A549 (cell line): ENCODE measurements around the gene DOCK11. TPM values are rescaled to one million over a fixed set of nuclear protein-coding genes. Genes with fewer than 3 reads are reported as not detected.
A peak's percentile ranks its signal among the peaks of the same experiment; 100 is the strongest.

ENCODE experiments used
- ATAC-seq, 2 experiments: fragments of 200-7000 bp in 1 of 2; fragments of >200 bp in 1 of 2; cut with Nextera tagmentation in 1 of 2; cut with Tn5 transposase in 1 of 2; 3 replicates each; pipeline versions ENCODE4 v1.8.0 to v1.9.1; 2018 to 2020; ENCODE audit warnings: mild to moderate bottlenecking in 1 of 2, moderate library complexity in 1 of 2
- CTCF ChIA-PET: fragments of 300-600 bp; sonication (Branson Sonifier 250); formaldehyde crosslinking; extraction: SDS; loops from one replicate; lab custom pipeline; 2021; ENCODE audit warnings: antibody characterized with exemption, inconsistent platforms; lab: Yijun Ruan, JAX
- POLR2A ChIA-PET: fragments of 350-600 bp; formaldehyde crosslinking; extraction: SDS; loops from one replicate; lab custom pipeline; 2021; ENCODE audit warnings: antibody characterized with exemption, inconsistent platforms; lab: Yijun Ruan, JAX
- DNase-seq, 2 experiments: peaks; one replicate each; pipeline versions ENCODE4 v3.0.0 to v3.0.0-alpha.2; 2011 to 2016; ENCODE audit warnings: low read depth in 1 of 2, low spot score in 1 of 2
- FAIRE-seq: peaks from 2 replicates; lab custom pipeline; 2011; peaks lifted over from hg19 to GRCh38; lab: Jason Lieb, UNC
- H3K27ac ChIP-seq, 2 experiments: fragments of >200 bp; sonication (Bioruptor Twin); formaldehyde crosslinking; 3 replicates each; pipeline ENCODE4 v1.5.1; 2016 to 2017
- H3K4me1 ChIP-seq: fragments of >200 bp; sonication (Bioruptor Twin); formaldehyde crosslinking; 3 replicates; pipeline ENCODE4 v1.6.1; 2016
- H3K4me2 ChIP-seq: fragments of >200 bp; sonication (Bioruptor Twin); formaldehyde crosslinking; 3 replicates; pipeline ENCODE4 v1.6.1; 2016
- H3K4me3 ChIP-seq: fragments of >200 bp; sonication (Bioruptor Twin); formaldehyde crosslinking; 3 replicates; pipeline ENCODE4 v1.5.1; 2016
- H3K9me3 ChIP-seq: fragments of >200 bp; sonication (Bioruptor Twin); formaldehyde crosslinking; 3 replicates; pipeline ENCODE4 v1.6.1; 2016
- BCL3 ChIP-seq: fragments of >200 bp; sonication (Bioruptor Twin); formaldehyde crosslinking; IDR thresholded peaks from 3 replicates; pipeline ENCODE4 v1.6.1; 2016
- CBX2 ChIP-seq: fragments of 200-600 bp; sonication (generic); IDR thresholded peaks from 2 replicates; pipeline ENCODE4 v1.6.1; 2016; ENCODE audit warnings: low read depth, mild to moderate bottlenecking, borderline replicate concordance
- CEBPB ChIP-seq, 2 experiments: fragments of >200 bp in 1 of 2; sonication (Bioruptor Twin) in 1 of 2; formaldehyde crosslinking in 1 of 2; IDR thresholded peaks; 2 replicates each; pipeline ENCODE4 v1.6.1; 2012 to 2016
- FOSL2 ChIP-seq, 2 experiments: fragments of 450-650 bp in 1 of 2; fragments of >200 bp in 1 of 2; sonication (Bioruptor Twin) in 1 of 2; formaldehyde crosslinking; IDR thresholded peaks; 2 replicates each; pipeline versions ENCODE4 v1.5.0 to v1.6.1; 2016 to 2020; ENCODE audit warnings: mild to moderate bottlenecking in 1 of 2, moderate library complexity in 1 of 2
- GATA3 ChIP-seq: IDR thresholded peaks from 2 replicates; pipeline ENCODE4 v1.6.1; 2012; ENCODE audit warnings: borderline replicate concordance
- HDAC2 ChIP-seq: fragments of 200-600 bp; sonication (generic); IDR thresholded peaks from 2 replicates; pipeline ENCODE4 v1.6.1; 2016
- HEYL ChIP-seq: fragments of 250-450 bp; sonication (Bioruptor Pico); IDR thresholded peaks from 2 replicates; pipeline ENCODE4 v1.8.0; 2021; ENCODE audit warnings: mild to moderate bottlenecking, moderate library complexity
- HOXA7 ChIP-seq: fragments of 250-450 bp; sonication (Bioruptor Pico); IDR thresholded peaks from 2 replicates; pipeline ENCODE4 v1.5.0; 2020; ENCODE audit warnings: mild to moderate bottlenecking, moderate library complexity
- HOXB13 ChIP-seq: fragments of 250-450 bp; sonication (Bioruptor Pico); IDR thresholded peaks from 2 replicates; pipeline ENCODE4 v1.5.0; 2020; ENCODE audit warnings: low read depth, mild to moderate bottlenecking, moderate library complexity
- JUNB ChIP-seq: fragments of >200 bp; sonication (Bioruptor Twin); formaldehyde crosslinking; IDR thresholded peaks from 2 replicates; pipeline ENCODE4 v1.6.1; 2016
- KDM1A ChIP-seq: fragments of 200-600 bp; sonication (generic); IDR thresholded peaks from 2 replicates; pipeline ENCODE4 v1.6.1; 2016; ENCODE audit warnings: low read depth, mild to moderate bottlenecking
- KDM5A ChIP-seq: fragments of 200-600 bp; sonication (generic); IDR thresholded peaks from 2 replicates; pipeline ENCODE4 v1.6.1; 2016; ENCODE audit warnings: antibody characterized with exemption, mild to moderate bottlenecking
- MAFK ChIP-seq: fragments of 450-650 bp; IDR thresholded peaks from 2 replicates; pipeline ENCODE4 v1.6.1; 2014; ENCODE audit not compliant: partially characterized antibody
- POLR2AphosphoS2 ChIP-seq: conservative IDR thresholded peaks from 2 replicates; pipeline ENCODE4 v1.6.1; 2012; ENCODE audit warnings: low read length, improper control_type of control experiment, inconsistent platforms
- RAD21 ChIP-seq, 2 experiments: fragments of >200 bp in 1 of 2; sonication (Bioruptor Twin) in 1 of 2; formaldehyde crosslinking in 1 of 2; IDR thresholded peaks in 1 of 2; conservative IDR thresholded peaks in 1 of 2; 2 replicates in 1 of 2; 3 replicates in 1 of 2; pipeline ENCODE4 v1.6.1; 2012 to 2018; ENCODE audit warnings: inconsistent platforms in 1 of 2
- REST ChIP-seq: fragments of 200-600 bp; sonication (generic); IDR thresholded peaks from 2 replicates; pipeline ENCODE4 v1.6.1; 2016; ENCODE audit warnings: antibody characterized with exemption, mild to moderate bottlenecking, moderate library complexity
- RFX5 ChIP-seq: fragments of 450-650 bp; IDR thresholded peaks from 2 replicates; pipeline ENCODE4 v1.7.1; 2014; ENCODE audit warnings: antibody characterized with exemption, mild to moderate bottlenecking, moderate library complexity
- RNF2 ChIP-seq: fragments of 200-600 bp; sonication (generic); IDR thresholded peaks from 2 replicates; pipeline ENCODE4 v1.6.1; 2016; ENCODE audit warnings: low read depth, mild to moderate bottlenecking, antibody characterized with exemption, moderate library complexity, borderline replicate concordance
- SMC3 ChIP-seq: fragments of >200 bp; sonication (Bioruptor Twin); formaldehyde crosslinking; IDR thresholded peaks from 3 replicates; pipeline ENCODE4 v1.6.1; 2018; ENCODE audit warnings: inconsistent platforms
- SREBF2 ChIP-seq: fragments of 450-650 bp; IDR thresholded peaks from 2 replicates; pipeline ENCODE4 v1.6.1; 2014; ENCODE audit warnings: mild to moderate bottlenecking, moderate library complexity
- TP53 ChIP-seq: fragments of 250-450 bp; sonication (Bioruptor Pico); IDR thresholded peaks from 2 replicates; pipeline ENCODE4 v1.5.0; 2021; ENCODE audit warnings: mild to moderate bottlenecking, moderate library complexity
- WGBS: methylation state at CpG from one replicate; pipeline ENCODE4 v1.1.6; 2017; ENCODE audit errors: missing lambda C conversion rate; 5-methylcytosine and 5-hydroxymethylcytosine counted together
- polyA plus RNA-seq, 4 experiments: library from polyadenylated mRNA; depleted of rRNA in 3 of 4; stranded (reverse); fragments of >200 nt; fragmentation: RNase III in 1 of 4; extraction: RNeasy Plus Mini Kit Qiagen cat#74134 plus additional on column Dnase treatment in 1 of 4; gene quantifications; 2 replicates in 3 of 4; 3 replicates in 1 of 4; pipeline ENCODE4 v1.2.3, GENCODE V29; 2011 to 2017
- TF ChIP-seq, protein P1 (sequence below): fragments of >200 bp; sonication (Bioruptor Twin); formaldehyde crosslinking; IDR thresholded peaks from 2 replicates; pipeline ENCODE4 v1.6.1; 2016
- TF ChIP-seq, protein P2 (sequence below): fragments of >200 bp; sonication (Bioruptor Twin); formaldehyde crosslinking; IDR thresholded peaks from 3 replicates; pipeline ENCODE4 v1.5.1; 2016

DOCK11 gene
- polyA plus RNA-seq, 2 of the 4 experiments (the other 2 are of a cell fraction), result 5.8 to 9.5 TPM

GRCh38 chrX:118660085-118660484 lies 164.5 kb downstream of the DOCK11 start:
- Histone ChIP-seq H3K27ac (no peak overlapping the region), H3K4me3 (no peak overlapping the region), H3K9me3 (no peaks in the 10 kb centered on the region), H3K4me1 (peaks cover 24% of the 10 kb centered on the region; the same call in 2 of the 3 replicates), H3K4me2 (no peak overlapping the region)
- ATAC-seq (no peak), FAIRE-seq (peak; percentile 95), DNase-seq (no peak)
- TF ChIP-seq HDAC2, result no peak
- CTCF ChIA-PET, result interaction anchor here (0.6 kb wide), 1 partner anchor 150 kb away, joined by 3 read pairs; no protein-coding TSS in a partner anchor
- 90% methylated on average over 2 of the region's 2 CpGs for WGBS
- POLR2A ChIA-PET, result no interaction called here

- TF ChIP-seq HOXA7 (CRISPR knock-in tag), result no peak
- TF ChIP-seq, protein P1, sequence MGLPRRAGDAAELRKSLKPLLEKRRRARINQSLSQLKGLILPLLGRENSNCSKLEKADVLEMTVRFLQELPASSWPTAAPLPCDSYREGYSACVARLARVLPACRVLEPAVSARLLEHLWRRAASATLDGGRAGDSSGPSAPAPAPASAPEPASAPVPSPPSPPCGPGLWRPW, result no peak
- TF ChIP-seq RNF2, result no peak
- no peak for TF ChIP-seq KDM1A
- no peak for TF ChIP-seq SREBF2
- no peak for TF ChIP-seq POLR2AphosphoS2
- Histone ChIP-seq H3K27ac (0 out of 6 replicates have a peak overlapping the region, but pooled peaks of 1 of the 2 experiments have one; percentile 37), H3K4me1 (peaks cover 33% of the 10 kb centered on the region), H3K4me2 (no peak overlapping the region), H3K4me3 (no peak overlapping the region), H3K9me3 (no peaks in the 10 kb centered on the region)
- peak; percentile 51 for FAIRE-seq
- no peak for DNase-seq
- CTCF ChIA-PET, result interaction anchor here (1.1 kb wide), 1 partner anchor 20 kb away, joined by 4 read pairs; no protein-coding TSS in a partner anchor
- POLR2A ChIA-PET, result no interaction called here
- no peak for ATAC-seq
Observed at GRCh38 chrX:118665204-118665603, 169.6 kb downstream of the DOCK11 start.

- ChIA-PET POLR2A (no interaction called here), CTCF (interaction anchor here (1.1 kb wide), 1 partner anchor 179 kb away, joined by 3 read pairs; no protein-coding TSS in a partner anchor)
- FAIRE-seq (peak; percentile 18), DNase-seq (peak; percentile 10 to 33), ATAC-seq (peak in 1 of 2 experiments; percentile 83; a peak in 3 of 6 replicates)
- H3K4me2 ChIP-seq, result peak overlapping the region; percentile 78
- TF ChIP-seq MAFK, result peak; percentile 35
- TF ChIP-seq JUNB, result 0 out of 2 replicates have a peak, but pooled peaks have one; percentile 21
- no peak for TF ChIP-seq HEYL
- TF ChIP-seq FOSL2 (IDR thresholded peaks at IDR 0.05), result no peak
- TF ChIP-seq FOSL2 (CRISPR knock-in tag; IDR thresholded peaks at IDR 0.05), result peak; percentile 63
- TF ChIP-seq RAD21 (conservative IDR thresholded peaks at IDR 0.05 in 1 of 2, IDR thresholded peaks at IDR 0.05 in 1 of 2), result peak in 1 of 2 experiments; percentile 9; a peak in 1 of 5 replicates
- no peak for TF ChIP-seq BCL3
- no peak for TF ChIP-seq RNF2
- peak in 1 of 2 experiments; percentile 48; a peak in 1 of 4 replicates for TF ChIP-seq CEBPB (IDR thresholded peaks at IDR 0.05)
- TF ChIP-seq GATA3, result peak; percentile 41; the same call in 1 of the 2 replicates
- peaks cover 33% of the 10 kb centered on the region for H3K4me1 ChIP-seq
- H3K9me3 ChIP-seq, result no peaks in the 10 kb centered on the region
- WGBS, result 7% methylated on average over 3 of the region's 3 CpGs
- peak overlapping the region; percentile 65 to 77; a peak in 5 of 6 replicates for H3K27ac ChIP-seq
- peak overlapping the region; percentile 19; the same call in 1 of the 3 replicates for H3K4me3 ChIP-seq
Observed at GRCh38 chrX:118666521-118666920, 170.9 kb downstream of the DOCK11 start.

DNA sequence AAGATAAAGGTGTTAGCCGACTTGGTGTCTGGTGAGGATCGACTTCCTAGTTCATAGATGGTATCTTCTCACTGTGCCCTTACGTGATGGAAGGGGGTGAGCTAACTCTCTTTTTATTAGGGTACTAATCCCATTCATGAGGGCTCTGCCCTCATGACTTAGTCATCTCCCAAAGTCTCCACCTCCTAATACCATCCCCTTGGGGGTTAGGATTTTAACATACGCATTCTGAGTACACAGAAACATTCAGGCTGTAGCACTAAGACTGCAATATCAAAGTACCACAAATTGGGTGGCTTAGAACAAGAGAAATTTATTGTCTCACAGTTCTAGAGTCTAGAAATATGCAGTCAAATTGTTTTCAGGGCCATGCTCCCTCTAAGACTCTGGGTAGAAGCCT lies 173.8 kb downstream of the DOCK11 start:
- CTCF ChIA-PET, result no interaction called here
- TF ChIP-seq CBX2, result no peak
- TF ChIP-seq SREBF2, result no peak
- no peak for TF ChIP-seq RFX5
- TF ChIP-seq SMC3, result no peak
- TF ChIP-seq, protein P2, sequence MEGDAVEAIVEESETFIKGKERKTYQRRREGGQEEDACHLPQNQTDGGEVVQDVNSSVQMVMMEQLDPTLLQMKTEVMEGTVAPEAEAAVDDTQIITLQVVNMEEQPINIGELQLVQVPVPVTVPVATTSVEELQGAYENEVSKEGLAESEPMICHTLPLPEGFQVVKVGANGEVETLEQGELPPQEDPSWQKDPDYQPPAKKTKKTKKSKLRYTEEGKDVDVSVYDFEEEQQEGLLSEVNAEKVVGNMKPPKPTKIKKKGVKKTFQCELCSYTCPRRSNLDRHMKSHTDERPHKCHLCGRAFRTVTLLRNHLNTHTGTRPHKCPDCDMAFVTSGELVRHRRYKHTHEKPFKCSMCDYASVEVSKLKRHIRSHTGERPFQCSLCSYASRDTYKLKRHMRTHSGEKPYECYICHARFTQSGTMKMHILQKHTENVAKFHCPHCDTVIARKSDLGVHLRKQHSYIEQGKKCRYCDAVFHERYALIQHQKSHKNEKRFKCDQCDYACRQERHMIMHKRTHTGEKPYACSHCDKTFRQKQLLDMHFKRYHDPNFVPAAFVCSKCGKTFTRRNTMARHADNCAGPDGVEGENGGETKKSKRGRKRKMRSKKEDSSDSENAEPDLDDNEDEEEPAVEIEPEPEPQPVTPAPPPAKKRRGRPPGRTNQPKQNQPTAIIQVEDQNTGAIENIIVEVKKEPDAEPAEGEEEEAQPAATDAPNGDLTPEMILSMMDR, result no peak
- no peak for TF ChIP-seq HOXB13 (CRISPR knock-in tag)
- no peak for TF ChIP-seq GATA3
- no peak for TF ChIP-seq FOSL2 (IDR thresholded peaks at IDR 0.05)
- TF ChIP-seq FOSL2 (CRISPR knock-in tag; IDR thresholded peaks at IDR 0.05), result no peak
- no peak for TF ChIP-seq TP53
- TF ChIP-seq KDM5A, result no peak
- TF ChIP-seq REST, result no peak

More for the DNA sequence above, 173.8 kb downstream of the DOCK11 start:
- POLR2A ChIA-PET, result no interaction called here
- Histone ChIP-seq H3K4me2 (no peak overlapping the region), H3K4me1 (peaks cover 27% of the 10 kb centered on the region), H3K4me3 (no peak overlapping the region), H3K9me3 (no peaks in the 10 kb centered on the region), H3K27ac (no peak overlapping the region)
- WGBS, result 95% methylated on average over 4 of the region's 4 CpGs
- peak; percentile 18 for FAIRE-seq
- ATAC-seq, result no peak
- no peak for DNase-seq
